Effector memory CD8-positive, alpha-beta T cell (primary cell): Measurements from ENCODE around the gene ABHD2.

Source experiments
- ATAC-seq: fragments of 150-1000 bp; cut with Tn5 transposase; replicated peaks from 2 replicates; pipeline ENCODE4 v1.10.0; 2021; ENCODE audit warnings: mild to moderate bottlenecking, moderate library complexity
- DNase-seq, 3 experiments: peaks; one replicate each; pipeline ENCODE4 v3.0.0; 2021
- H3K27ac Mint-ChIP-seq, 2 donors: one replicate each; pipeline ENCODE4 v1.8.0; 2022; ENCODE audit warnings: mild to moderate bottlenecking in 2 of 2, mixed read lengths in 2 of 2, moderate library complexity in 2 of 2
- H3K27me3 Mint-ChIP-seq, 2 donors: one replicate each; pipeline ENCODE4 v1.8.0; 2022; ENCODE audit warnings: mixed read lengths in 2 of 2
- H3K36me3 Mint-ChIP-seq: one replicate; pipeline ENCODE4 v1.8.0; 2022; ENCODE audit warnings: mild to moderate bottlenecking, moderate library complexity, mixed read lengths; ENCODE audit not compliant: insufficient read depth
- H3K4me1 Mint-ChIP-seq, 2 donors: one replicate each; pipeline ENCODE4 v1.8.0; 2022; ENCODE audit warnings: low read depth in 2 of 2, mixed read lengths in 2 of 2
- H3K4me3 Mint-ChIP-seq, 2 donors: one replicate each; pipeline ENCODE4 v1.8.0; 2022; ENCODE audit warnings: mild to moderate bottlenecking in 2 of 2, mixed read lengths in 2 of 2, moderate library complexity in 2 of 2
- H3K9me3 Mint-ChIP-seq, 2 donors: one replicate each; pipeline ENCODE4 v1.8.0; 2022; ENCODE audit warnings: mixed read lengths in 2 of 2

ABHD2 gene

DNA sequence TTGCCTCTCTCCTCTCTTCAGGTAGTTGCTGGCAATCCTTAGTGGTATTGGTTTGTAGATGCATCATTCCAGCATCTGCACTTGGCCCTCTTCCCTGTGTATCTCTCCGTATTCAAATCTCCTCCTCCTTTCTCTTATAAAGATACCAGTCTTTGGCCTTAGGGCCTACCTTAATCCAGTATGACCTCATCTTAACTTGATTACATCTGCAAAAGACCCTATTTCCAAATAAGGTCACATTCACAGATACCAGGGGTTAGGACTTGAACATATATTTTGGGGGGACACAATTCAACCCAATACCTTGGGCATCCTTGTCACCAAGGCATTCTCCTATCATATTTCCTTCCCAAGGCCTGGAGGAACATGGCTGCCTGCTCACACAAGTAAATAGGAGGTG is 22.0 kb upstream of the ABHD2 start:
- Mint-ChIP-seq H3K4me1 (no peaks in the 10 kb centered on the region), H3K27ac (no peak overlapping the region), H3K9me3 (peaks cover 11 to 15% of the 10 kb centered on the region in 2 donors), H3K36me3 (peaks cover 3% of the 10 kb centered on the region), H3K4me3 (no peak overlapping the region), H3K27me3 (no peaks in the 10 kb centered on the region)
- DNase-seq (no peak), ATAC-seq (no peak)

DNA sequence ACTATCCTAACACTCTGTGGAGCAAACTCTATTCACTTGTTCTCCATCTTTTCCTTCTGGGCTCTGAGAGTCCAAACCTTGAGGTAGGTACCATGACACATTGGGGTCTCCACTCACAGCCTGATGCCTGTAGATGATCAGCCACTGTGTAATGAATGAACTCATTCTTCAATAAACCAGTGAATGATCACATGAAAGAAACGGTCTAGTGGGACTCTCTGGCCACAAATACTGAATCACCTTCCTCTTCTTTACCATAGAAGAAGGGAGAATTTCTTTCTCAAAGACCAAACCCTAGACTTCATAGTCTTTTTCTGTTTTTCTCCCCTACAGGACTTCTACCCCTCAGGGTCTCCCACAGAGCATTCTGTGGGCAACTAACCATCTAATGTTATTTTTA is 20.5 kb upstream of the ABHD2 start:
- DNase-seq = no peak
- H3K27me3 Mint-ChIP-seq = no peaks in the 10 kb centered on the region
- no peak overlapping the region for H3K4me3 Mint-ChIP-seq

DNA sequence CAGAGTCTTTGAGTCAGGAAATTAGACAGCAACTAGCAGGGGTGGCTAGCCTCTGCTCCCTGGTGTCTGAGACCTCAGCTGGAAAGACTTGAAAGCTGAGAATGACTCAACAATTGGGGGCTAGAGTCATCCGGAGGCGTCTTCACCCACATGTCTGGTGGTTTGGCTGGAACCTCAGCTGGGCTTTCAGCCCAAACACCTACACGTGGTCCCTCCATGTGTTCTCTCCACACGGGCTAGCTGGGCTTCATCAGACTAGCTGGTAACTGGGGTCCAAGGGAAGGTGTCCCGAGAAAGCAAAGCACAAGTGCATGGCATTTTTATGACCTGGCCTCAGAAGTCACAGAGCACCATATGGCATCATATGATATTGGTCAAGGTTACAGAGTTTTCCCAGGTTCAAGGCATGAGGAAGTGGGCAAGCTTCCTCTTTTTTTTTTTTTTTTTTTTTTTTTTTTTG is 19.9 kb upstream of the ABHD2 start:
- no peaks in the 10 kb centered on the region for H3K27me3 Mint-ChIP-seq
- no peak overlapping the region for H3K4me3 Mint-ChIP-seq
- no peak for ATAC-seq
- H3K27ac Mint-ChIP-seq = no peak overlapping the region
- no peak for DNase-seq
- peaks cover 11 to 15% of the 10 kb centered on the region in 2 donors for H3K9me3 Mint-ChIP-seq
- peaks cover 3% of the 10 kb centered on the region for H3K36me3 Mint-ChIP-seq
- no peaks in the 10 kb centered on the region for H3K4me1 Mint-ChIP-seq

More for the DNA sequence above, 20.5 kb upstream of the ABHD2 start:
- Mint-ChIP-seq H3K9me3 (peaks cover 11 to 15% of the 10 kb centered on the region in 2 donors), H3K36me3 (peaks cover 3% of the 10 kb centered on the region), H3K4me1 (no peaks in the 10 kb centered on the region), H3K27ac (no peak overlapping the region)
- ATAC-seq = no peak

DNA sequence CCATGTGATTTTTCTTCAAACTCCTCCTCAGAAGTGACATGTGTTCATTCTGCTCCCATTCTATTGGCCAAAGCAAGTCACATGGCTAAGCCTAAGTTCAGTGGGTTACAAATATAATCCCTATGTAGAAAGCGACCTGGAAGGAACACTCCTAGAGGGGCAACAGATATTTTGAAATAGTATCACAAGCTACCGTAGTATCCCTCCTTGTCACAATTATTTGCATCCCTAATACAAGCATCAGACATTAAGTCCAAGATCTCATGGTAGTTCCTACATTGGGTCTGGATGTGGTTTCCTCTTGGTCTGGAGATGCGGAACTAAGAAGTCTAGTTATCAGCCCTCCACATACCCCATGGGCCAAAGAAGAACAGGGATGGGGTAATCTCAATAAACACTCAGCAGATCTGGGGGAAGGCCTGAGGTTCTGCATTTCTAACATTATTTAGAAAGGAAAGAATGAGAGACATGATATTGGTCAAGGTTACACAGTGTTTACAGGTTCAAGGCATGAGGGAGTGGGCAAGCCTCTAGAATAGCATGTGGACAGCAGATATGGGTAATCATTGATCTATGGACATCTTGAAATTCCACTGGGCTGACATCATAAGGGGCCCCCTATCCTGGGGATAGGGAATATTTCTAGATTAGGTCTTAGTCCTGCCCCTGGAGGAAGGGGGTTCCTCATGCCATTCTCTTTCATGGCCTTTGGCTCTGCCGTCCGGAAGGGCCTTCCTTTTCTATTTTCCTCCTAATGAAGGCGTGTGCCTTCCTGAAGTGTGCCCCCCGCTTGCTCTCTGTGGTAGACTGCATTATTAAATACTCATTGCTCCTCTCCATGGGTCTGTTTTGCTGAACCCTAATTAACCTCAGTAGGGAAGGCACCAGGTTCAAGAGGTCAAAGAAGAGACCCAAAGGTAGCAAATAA is 17.8 kb upstream of the ABHD2 start:
- peaks cover 3% of the 10 kb centered on the region for H3K36me3 Mint-ChIP-seq
- H3K9me3 Mint-ChIP-seq = peaks cover 11 to 15% of the 10 kb centered on the region in 2 donors
- H3K4me3 Mint-ChIP-seq = no peak overlapping the region
- ATAC-seq = no peak
- peaks cover 0 to 9% of the 10 kb centered on the region in 2 donors for H3K27me3 Mint-ChIP-seq
- H3K4me1 Mint-ChIP-seq = no peaks in the 10 kb centered on the region
- H3K27ac Mint-ChIP-seq = no peak overlapping the region
- no peak for DNase-seq

DNA sequence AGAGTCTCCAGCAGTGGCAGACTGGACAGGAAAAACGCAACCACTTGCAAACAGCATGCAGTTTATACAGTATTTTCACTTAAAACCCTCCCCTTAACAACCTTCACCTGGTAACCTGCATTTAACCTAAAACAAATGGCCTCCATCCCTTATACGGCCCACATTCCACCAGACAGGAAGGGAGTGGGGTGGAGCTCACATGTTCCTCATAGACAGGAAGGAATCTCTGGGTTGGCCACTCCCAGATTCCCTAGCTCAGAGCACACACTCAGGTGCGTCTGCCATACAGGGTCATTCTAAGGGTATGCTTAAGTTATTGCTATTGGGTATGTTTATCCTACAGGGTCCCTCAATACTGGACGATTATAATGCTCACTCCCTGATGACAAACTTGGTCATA is 16.8 kb upstream of the ABHD2 start:
- peaks cover 3% of the 10 kb centered on the region for H3K36me3 Mint-ChIP-seq
- ATAC-seq (no peak), DNase-seq (no peak)
- H3K4me1 Mint-ChIP-seq = no peaks in the 10 kb centered on the region
- peaks cover 8 to 15% of the 10 kb centered on the region in 2 donors for H3K9me3 Mint-ChIP-seq
- H3K27ac Mint-ChIP-seq = no peak overlapping the region
- H3K27me3 Mint-ChIP-seq = peaks cover 0 to 14% of the 10 kb centered on the region in 2 donors
- H3K4me3 Mint-ChIP-seq = no peak overlapping the region

DNA sequence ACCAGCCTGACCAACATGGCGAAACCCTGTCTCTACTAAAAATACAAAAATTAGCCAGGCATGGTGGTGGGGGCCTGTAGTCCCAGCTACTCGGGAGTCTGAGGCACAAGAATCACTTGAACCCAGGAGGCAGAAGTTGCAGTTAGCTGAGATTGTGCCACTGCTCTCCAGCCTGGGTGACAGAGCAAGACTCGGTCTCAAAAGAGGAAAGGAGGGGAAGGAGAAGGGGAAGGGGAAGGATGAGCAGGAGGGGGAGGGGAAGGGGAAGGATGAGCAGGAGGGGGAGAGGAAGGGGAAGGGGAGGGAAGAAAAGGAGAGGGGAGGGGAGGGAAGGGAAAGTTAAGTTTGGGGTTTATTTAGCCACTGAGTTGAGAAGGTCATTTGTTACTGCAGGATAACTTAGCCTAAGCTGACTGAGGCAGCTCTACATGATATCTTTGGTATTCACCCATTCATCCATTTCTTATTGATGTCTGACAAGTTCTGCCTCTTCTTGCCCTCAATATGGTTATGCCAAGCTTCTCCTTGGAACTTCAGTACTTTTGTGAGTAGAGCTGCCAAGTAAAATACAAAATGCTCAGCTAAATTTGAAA is 15.9 kb upstream of the ABHD2 start:
- no peak overlapping the region for H3K4me3 Mint-ChIP-seq
- no peaks in the 10 kb centered on the region for H3K4me1 Mint-ChIP-seq
- ATAC-seq (no peak), DNase-seq (no peak)
- H3K27ac Mint-ChIP-seq = no peak overlapping the region
- peaks cover 0 to 14% of the 10 kb centered on the region in 2 donors for H3K27me3 Mint-ChIP-seq
- peaks cover 3% of the 10 kb centered on the region for H3K36me3 Mint-ChIP-seq
- H3K9me3 Mint-ChIP-seq = peaks cover 3 to 7% of the 10 kb centered on the region in 2 donors

DNA sequence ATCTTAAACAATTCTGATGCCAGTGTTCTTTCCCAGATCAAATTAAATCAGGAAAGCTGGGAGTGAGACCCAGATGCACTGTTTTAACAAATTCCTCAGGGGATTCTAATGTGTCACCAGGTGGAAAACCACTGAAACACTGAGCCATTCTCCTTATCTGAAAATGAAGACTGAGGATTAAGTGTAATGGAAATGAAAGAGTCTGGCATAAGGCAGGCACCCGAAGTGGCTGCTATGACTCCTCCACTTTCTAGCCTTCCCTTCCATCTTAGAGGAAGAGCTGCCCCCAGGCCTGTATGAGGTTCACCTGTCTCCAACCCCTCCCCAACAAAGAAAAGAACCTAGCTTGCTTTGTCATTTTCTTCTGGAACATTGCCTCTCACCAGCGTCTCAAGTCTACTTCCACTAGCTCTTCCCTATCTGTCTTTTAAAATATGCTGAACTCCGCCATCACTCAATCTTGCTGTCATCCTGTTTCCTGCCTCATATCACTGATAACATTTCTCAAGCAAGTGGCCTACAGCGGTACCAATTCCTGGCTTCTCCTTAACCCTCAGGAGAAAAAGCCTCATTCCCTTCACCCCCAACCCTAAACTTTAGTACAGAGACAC is 13.7 kb upstream of the ABHD2 start:
- ATAC-seq (no peak), DNase-seq (no peak)
- Mint-ChIP-seq H3K27me3 (peaks cover 0 to 22% of the 10 kb centered on the region in 2 donors), H3K9me3 (no peaks in the 10 kb centered on the region), H3K27ac (no peak overlapping the region), H3K36me3 (peaks cover 3% of the 10 kb centered on the region), H3K4me3 (no peak overlapping the region), H3K4me1 (no peaks in the 10 kb centered on the region)

DNA sequence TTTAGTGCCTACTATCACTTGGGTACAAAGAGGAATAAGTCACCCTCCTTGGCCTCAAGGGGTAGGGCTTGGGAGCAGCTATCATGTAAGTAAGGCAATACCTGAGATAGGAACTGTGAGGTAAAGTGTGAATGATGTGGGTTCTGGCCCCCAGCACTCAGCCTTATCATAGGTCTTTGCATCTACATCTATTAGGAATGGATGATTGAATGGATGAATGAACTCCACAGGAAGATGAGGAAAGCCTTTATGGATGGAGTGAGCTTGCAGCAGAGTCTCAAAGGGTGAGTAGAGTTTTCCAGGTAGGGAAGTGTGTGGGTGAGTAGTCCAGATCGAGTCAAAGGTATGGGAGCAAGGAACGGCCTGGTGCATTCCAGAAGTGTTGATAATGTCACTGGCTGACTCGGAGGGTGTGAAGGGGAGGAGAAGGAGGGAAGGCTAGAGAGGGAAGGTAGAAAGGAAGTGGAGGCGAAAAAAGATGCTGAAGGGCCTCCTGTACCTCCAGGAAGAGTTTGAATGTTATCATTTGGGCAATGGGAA is 13.1 kb upstream of the ABHD2 start:
- no peaks in the 10 kb centered on the region for H3K9me3 Mint-ChIP-seq
- ATAC-seq = no peak
- H3K36me3 Mint-ChIP-seq = peaks cover 3% of the 10 kb centered on the region
- H3K4me3 Mint-ChIP-seq = no peak overlapping the region
- H3K4me1 Mint-ChIP-seq = no peaks in the 10 kb centered on the region
- H3K27me3 Mint-ChIP-seq = peaks cover 0 to 29% of the 10 kb centered on the region in 2 donors
- no peak overlapping the region for H3K27ac Mint-ChIP-seq
- DNase-seq = no peak

DNA sequence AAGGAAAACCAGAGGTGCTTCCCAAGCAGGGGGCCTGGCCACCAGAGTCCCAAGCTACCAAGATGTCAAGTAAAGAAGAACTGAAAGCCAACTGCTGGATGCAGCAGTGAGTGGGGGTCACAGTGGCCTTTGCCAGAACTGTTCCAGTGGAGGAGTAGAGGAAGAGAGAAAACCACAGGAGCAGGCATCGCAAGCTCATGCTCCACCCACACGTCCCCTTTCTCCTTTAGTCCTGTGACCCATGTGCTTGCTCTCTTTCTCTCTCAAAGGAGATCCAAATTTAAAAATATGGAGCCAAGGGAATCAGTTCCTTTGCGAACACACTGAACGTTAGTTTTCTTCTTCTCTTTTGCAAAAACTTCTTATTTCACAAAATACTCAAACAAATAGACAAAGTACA is 12.4 kb upstream of the ABHD2 start:
- Mint-ChIP-seq H3K27me3 (peaks cover 0 to 34% of the 10 kb centered on the region in 2 donors), H3K4me1 (no peaks in the 10 kb centered on the region), H3K27ac (no peak overlapping the region), H3K9me3 (no peaks in the 10 kb centered on the region), H3K36me3 (no peaks in the 10 kb centered on the region), H3K4me3 (no peak overlapping the region)
- ATAC-seq = no peak
- DNase-seq = no peak

DNA sequence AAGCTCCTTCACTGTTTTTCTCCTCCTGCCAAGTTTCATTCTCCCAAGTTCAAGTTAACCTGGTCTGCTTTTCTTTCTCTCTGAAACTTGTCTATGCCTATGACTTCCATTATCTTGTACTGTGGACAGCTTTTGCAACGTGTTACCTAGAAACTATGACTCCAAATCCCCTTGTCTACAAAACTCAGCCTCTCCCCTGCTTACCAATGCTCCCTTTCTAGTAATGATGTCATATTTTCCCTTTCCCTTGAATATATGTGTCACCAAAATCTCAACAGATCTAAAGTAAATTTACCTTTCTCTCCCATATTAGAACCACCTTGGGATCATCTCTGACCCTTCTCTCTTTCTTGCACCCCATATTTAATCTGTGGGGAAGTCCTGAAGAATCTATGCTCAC is 10.5 kb upstream of the ABHD2 start:
- Mint-ChIP-seq H3K9me3 (no peaks in the 10 kb centered on the region), H3K27me3 (peaks cover 0 to 43% of the 10 kb centered on the region in 2 donors), H3K27ac (no peak overlapping the region), H3K36me3 (no peaks in the 10 kb centered on the region), H3K4me3 (no peak overlapping the region), H3K4me1 (no peaks in the 10 kb centered on the region)
- ATAC-seq = no peak
- DNase-seq = no peak

DNA sequence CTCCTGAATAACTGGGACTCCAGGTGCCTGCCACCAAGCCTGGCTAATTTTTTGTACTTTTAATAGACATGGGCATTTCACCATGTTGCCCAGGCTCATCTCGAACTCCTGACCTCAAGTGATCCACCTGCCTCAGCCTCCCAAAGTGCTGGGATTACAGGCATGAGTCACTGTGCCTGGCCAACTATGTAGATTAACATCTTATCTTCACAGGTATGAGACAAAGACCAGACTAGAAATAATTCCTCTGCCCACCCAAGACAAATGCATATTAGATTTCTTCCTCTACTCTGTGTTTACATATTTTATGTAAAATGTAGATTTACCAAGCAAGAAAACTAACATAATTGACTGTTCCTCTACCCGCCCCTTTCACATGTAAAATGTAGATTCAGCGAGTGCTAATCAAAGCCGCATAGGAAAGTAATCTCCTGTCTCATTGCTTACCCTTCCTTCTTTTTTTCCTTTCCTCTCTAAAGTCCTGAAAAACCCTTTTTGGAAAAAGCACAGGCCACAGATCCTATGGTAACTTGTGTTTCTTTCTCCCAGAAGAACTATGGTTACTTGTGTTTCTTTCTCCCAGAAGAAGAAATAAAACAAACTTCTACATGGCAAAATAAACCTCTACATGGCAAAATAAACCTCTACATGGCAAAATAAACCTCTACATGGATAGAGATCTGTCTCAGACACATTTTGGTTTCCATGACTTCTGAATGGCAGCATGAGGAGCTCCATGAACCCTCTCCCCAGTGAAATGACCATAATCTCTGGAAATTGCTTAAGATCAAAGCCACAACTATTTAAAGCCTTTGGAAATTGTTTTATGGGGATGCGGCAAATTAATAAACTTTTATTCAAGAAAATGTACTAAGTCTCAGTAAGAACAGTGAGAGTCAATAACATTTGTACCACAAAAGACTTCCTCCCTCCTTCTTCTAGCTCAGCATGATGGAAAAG is 9.1 kb upstream of the ABHD2 start:
- no peak for ATAC-seq
- no peak for DNase-seq
- no peaks in the 10 kb centered on the region for H3K9me3 Mint-ChIP-seq
- H3K4me3 Mint-ChIP-seq = no peak overlapping the region
- no peak overlapping the region for H3K27ac Mint-ChIP-seq
- no peaks in the 10 kb centered on the region for H3K4me1 Mint-ChIP-seq
- peaks cover under 1% of the 10 kb centered on the region for H3K36me3 Mint-ChIP-seq
- H3K27me3 Mint-ChIP-seq = peaks cover 0 to 44% of the 10 kb centered on the region in 2 donors

DNA sequence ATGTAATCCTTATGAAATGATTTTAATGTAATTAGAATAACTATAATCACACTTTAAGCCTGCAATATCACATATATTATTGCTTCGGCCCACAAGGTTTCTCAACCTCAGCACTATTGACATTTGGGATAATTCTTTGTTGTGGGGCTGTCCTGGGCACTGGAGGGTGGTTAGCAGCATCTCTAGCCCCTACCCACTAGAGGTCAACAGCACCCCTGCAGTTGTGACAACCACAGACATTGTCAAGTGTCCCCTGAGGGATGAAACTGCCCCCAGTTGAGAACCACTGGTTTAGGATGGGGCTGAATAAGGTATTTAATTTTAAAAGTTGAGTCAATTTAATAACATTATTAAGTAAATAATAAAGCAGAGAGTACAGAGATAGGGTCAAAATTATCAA is 6.4 kb upstream of the ABHD2 start:
- H3K9me3 Mint-ChIP-seq = no peaks in the 10 kb centered on the region
- H3K36me3 Mint-ChIP-seq = peaks cover 2% of the 10 kb centered on the region
- no peaks in the 10 kb centered on the region for H3K4me1 Mint-ChIP-seq
- no peak overlapping the region for H3K4me3 Mint-ChIP-seq
- peaks cover 0 to 30% of the 10 kb centered on the region in 2 donors for H3K27me3 Mint-ChIP-seq
- H3K27ac Mint-ChIP-seq = no peak overlapping the region
- ATAC-seq (no peak), DNase-seq (no peak)

DNA sequence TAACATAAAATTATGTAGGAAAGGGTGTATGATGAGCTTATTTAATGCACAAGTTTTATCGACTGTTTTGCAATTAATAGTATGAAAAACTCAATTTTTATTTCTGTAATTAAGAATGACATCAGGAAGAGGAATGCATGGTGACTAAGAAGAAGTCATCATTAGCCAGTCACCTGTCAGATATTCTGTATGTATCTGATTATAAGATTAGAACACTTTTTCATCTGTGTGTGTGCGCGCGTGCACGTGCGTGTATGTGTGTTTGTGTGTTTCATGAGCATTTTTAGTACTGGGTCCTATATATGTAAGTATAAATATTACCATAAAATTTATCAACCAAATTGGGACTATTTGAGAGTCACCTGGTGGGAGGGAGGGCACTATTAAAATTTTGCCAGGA is 5.0 kb upstream of the ABHD2 start:
- ATAC-seq = no peak
- peaks cover 0 to 30% of the 10 kb centered on the region in 2 donors for H3K27me3 Mint-ChIP-seq

More for the DNA sequence above, 5.0 kb upstream of the ABHD2 start:
- no peak overlapping the region for H3K4me3 Mint-ChIP-seq
- H3K9me3 Mint-ChIP-seq = no peaks in the 10 kb centered on the region
- H3K4me1 Mint-ChIP-seq = no peaks in the 10 kb centered on the region
- H3K27ac Mint-ChIP-seq = no peak overlapping the region
- H3K36me3 Mint-ChIP-seq = peaks cover 2% of the 10 kb centered on the region
- no peak for DNase-seq
